Left ventricle myocardium inferior (tissue), 1 donor: ENCODE results near the gene GMCL1. TPM values are rescaled to one million over a fixed set of nuclear protein-coding genes. Genes with fewer than 3 reads are reported as not detected.

Experiments
- DNase-seq: peaks from one replicate; pipeline ENCODE4 v3.0.0-alpha.2; 2020
- H3K27ac ChIP-seq: fragments of 200-600 bp; replicated peaks from 2 replicates; pipeline ENCODE4 v1.8.0; 2021
- H3K27me3 ChIP-seq: fragments of 200-600 bp; 2 replicates; pipeline ENCODE4 v1.8.0; 2021; ENCODE audit warnings: low read depth
- H3K36me3 ChIP-seq: fragments of 200-600 bp; 2 replicates; pipeline ENCODE4 v1.8.0; 2021
- H3K4me1 ChIP-seq: fragments of 200-600 bp; 2 replicates; pipeline ENCODE4 v1.8.0; 2021
- H3K4me3 ChIP-seq: fragments of 200-600 bp; 2 replicates; pipeline ENCODE4 v1.8.0; 2021; ENCODE audit warnings: mild to moderate bottlenecking, moderate library complexity
- H3K9me3 ChIP-seq: fragments of 200-600 bp; replicated peaks from 2 replicates; pipeline ENCODE4 v1.8.0; 2021
- intact Hi-C: fragments of 100-400 bp; cut with micrococcal nuclease; formaldehyde crosslinking; loops from one replicate; pipeline ENCODE4 v1.11.0; 2022
- total RNA-seq: library from RNA; stranded (reverse); fragmentation: NEBNext Ultra II Directional; extraction: Animal tissue kit (Norgen Biotek cat#: 25700); gene quantifications from one replicate; pipeline ENCODE4 v1.2.1, GENCODE V29; 2021
- TF ChIP-seq, protein P1 (sequence below): fragments of 200-600 bp; IDR thresholded peaks from 2 replicates; pipeline ENCODE4 v1.8.0; 2021; ENCODE audit warnings: antibody characterized with exemption, mild to moderate bottlenecking, borderline replicate concordance
- donor health status: DM: no; HTN: yes; CAD: no; lungs with severe emphysema.

The GMCL1 gene
- total RNA-seq, 1 donor from 2014 or later = 5.3 TPM

DNA sequence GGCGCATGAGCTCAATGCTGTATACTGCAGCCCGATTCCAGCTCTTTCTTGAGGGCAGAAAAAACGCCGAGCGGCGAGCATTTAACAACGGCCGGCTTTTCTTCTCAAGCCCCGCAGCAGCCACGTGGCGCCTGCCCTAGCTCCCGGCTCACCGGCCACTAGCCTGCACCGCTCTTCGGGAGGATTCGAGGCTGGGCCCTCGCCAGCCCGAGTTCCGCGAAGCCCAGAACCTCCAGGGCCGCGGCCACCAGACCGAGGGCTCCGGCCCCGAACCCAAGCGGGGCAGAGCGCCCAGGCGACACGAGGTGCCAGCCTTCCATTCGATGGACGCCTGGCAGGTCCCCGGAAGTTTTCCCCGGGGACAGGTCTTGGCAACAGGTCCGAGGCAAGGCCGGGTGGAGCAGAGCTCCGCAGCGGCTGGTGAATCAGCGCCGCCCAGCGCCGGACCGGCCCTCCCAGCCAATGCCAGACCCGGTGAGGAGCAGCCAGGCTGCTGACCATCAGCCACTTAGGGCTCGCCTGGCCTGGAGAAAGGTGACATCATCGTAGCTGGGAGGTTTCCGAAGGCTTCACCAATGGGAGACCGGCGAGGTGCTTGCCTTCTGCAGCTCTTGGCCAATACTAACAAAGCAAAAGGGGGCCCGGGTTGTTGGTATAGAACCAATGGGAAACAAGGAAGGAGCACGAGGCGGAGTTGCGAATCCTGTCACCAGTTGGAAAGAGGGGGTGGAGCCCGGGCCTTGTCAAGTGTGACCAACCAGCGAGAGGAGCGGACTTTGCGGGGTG is 84.9 kb downstream of the GMCL1 start:
- H3K4me3 ChIP-seq = peak overlapping the region; percentile 92
- H3K9me3 ChIP-seq = no peaks in the 10 kb centered on the region
- DNase-seq = no peak
- peaks cover 28% of the 10 kb centered on the region for H3K36me3 ChIP-seq
- no peaks in the 10 kb centered on the region for H3K27me3 ChIP-seq
- TF ChIP-seq, protein P1, sequence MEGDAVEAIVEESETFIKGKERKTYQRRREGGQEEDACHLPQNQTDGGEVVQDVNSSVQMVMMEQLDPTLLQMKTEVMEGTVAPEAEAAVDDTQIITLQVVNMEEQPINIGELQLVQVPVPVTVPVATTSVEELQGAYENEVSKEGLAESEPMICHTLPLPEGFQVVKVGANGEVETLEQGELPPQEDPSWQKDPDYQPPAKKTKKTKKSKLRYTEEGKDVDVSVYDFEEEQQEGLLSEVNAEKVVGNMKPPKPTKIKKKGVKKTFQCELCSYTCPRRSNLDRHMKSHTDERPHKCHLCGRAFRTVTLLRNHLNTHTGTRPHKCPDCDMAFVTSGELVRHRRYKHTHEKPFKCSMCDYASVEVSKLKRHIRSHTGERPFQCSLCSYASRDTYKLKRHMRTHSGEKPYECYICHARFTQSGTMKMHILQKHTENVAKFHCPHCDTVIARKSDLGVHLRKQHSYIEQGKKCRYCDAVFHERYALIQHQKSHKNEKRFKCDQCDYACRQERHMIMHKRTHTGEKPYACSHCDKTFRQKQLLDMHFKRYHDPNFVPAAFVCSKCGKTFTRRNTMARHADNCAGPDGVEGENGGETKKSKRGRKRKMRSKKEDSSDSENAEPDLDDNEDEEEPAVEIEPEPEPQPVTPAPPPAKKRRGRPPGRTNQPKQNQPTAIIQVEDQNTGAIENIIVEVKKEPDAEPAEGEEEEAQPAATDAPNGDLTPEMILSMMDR = no peak
- intact Hi-C loops = loop anchor here (5.0 kb wide), 2 partner anchors 158 to 228 kb away; no protein-coding TSS in a partner anchor
- H3K27ac ChIP-seq = peak overlapping the region; percentile 96
- H3K4me1 ChIP-seq = peaks cover 58% of the 10 kb centered on the region

DNA sequence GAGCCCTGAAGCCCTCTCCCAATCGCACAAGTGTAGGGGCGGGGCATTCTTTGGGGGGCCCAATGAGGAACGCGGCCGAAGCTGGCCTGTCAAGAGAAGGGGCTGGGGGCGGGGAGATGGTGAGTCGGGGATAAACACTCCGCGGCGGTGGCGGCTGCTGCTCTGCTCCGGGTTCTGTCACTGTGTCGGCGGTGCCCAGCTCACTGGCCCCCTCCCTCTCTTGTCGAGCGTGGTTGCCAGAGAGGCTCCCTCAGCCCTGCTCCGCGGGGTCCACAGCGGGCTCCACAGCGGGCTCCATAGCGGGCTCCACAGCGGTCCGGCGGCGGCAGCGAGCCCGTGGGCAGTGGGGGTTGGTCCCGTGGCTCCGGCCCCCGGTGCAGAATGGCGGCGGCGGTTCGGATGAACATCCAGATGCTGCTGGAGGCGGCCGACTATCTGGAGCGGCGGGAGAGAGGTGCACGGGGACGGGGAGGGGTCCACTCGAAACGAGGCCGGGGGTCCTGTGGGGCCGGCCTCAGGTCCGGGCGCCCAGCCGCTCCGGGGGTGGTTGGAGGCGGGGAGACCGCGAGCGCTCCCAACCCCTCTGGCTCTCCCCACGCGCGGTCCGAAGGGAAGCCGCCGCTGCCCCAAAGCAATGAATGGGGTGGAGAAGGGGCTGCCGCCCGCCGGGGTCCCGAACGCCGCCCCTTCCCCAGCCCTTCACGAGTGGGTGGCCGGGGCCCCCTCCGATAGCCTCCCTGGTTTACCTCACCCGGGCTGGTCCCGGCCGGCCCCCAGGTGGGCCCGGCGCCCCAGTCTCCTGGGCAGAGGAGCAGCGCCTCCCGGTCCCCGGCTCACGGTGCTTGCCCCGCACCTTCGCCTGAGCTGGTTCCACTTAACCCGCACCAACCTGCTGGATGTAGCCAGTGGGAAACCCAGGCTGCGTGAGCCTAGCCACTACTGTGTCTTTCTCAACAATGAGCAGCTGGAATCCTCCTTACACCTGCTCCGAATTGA is 85.8 kb downstream of the GMCL1 start, which contains the start of gene MXD1:
MXD1 (plus strand) TSS at position 160 of the 996 bp plus-strand sequence; CDS start at position 382, 222 bp downstream.
- peak; percentile 100 for DNase-seq
- H3K4me1 ChIP-seq = peaks cover 58% of the 10 kb centered on the region
- intact Hi-C loops = loop anchor here (5.0 kb wide), 2 partner anchors 157 to 227 kb away; no protein-coding TSS in a partner anchor
- H3K4me3 ChIP-seq = peak within 1 kb of the TSS; percentile 92
- peak within 1 kb of the TSS; percentile 96 for H3K27ac ChIP-seq
- H3K9me3 ChIP-seq = no peaks in the 10 kb centered on the region
- no peaks in the 10 kb centered on the region for H3K27me3 ChIP-seq
- H3K36me3 ChIP-seq = peaks cover 23% of the 10 kb centered on the region
- TF ChIP-seq, protein P1 = no peak

DNA sequence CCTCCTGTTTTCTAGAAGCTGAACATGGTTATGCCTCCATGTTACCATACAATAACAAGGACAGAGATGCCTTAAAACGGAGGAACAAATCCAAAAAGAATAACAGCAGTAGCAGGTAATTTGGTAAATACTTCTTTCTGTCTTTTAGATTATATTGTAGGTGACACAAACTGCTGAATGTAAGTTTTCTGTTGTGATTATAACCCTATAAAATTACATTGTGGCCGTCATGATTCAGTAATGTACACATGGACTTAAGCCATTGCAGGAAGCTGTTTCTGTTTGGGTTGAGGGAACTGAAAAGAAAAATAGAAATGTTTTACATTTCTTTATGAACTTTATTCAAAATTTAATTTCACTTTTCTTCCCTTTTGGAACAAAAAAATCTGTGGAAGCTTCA is 86.6 kb downstream of the GMCL1 start:
- Histone ChIP-seq H3K4me1 (peaks cover 58% of the 10 kb centered on the region), H3K9me3 (no peaks in the 10 kb centered on the region), H3K4me3 (peak overlapping the region; percentile 92), H3K27ac (no peak overlapping the region), H3K27me3 (no peaks in the 10 kb centered on the region), H3K36me3 (peaks cover 20% of the 10 kb centered on the region)
- no peak for DNase-seq
- TF ChIP-seq, protein P1 = no peak
- intact Hi-C loops = no loop called here

DNA sequence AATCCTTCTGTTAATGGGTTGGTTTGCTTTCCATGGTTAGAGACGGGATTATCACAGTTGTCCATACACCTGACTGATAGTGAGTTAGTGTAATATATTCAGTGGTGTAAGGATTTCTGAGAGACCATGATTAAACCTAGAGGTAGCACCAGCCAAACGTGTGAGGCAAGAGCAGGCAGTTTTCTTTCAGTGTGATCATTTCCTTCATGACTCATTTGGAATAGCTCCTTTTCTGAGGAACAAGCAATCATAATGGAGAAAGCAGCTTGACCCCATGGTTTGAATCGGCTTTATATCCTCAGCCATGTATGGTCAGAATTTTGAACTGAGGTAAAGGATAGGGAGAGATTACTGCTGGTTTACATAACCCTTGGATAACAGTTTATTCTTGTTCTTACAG is 88.4 kb downstream of the GMCL1 start:
- DNase-seq = no peak
- Histone ChIP-seq H3K27ac (peak overlapping the region; percentile 56), H3K4me1 (peaks cover 51% of the 10 kb centered on the region), H3K9me3 (no peaks in the 10 kb centered on the region), H3K4me3 (no peak overlapping the region), H3K36me3 (peaks cover 32% of the 10 kb centered on the region), H3K27me3 (no peaks in the 10 kb centered on the region)
- intact Hi-C loops = no loop called here
- TF ChIP-seq, protein P1 = no peak

DNA sequence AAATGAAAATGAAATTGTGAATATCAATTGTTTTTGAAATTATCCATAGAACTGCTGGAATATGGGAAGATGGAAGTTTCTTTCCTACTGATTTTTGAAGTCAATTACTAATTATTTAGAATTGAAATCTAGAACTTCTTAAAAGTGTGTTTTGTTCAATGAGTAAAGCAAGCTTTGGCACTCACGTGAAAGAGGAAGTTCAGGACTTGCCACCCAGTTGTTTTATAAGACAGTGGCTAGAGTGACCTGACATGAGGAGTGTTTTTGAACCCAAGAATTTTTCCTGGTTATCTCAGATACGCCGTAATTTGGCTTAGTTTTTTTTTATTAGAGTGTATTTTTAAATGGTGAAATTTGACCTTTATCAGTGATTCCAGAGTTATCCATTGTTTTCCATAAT is 88.9 kb downstream of the GMCL1 start:
- DNase-seq = no peak
- peaks cover 32% of the 10 kb centered on the region for H3K36me3 ChIP-seq
- peak overlapping the region; percentile 56 for H3K27ac ChIP-seq
- TF ChIP-seq, protein P1 = no peak
- H3K27me3 ChIP-seq = no peaks in the 10 kb centered on the region
- no peaks in the 10 kb centered on the region for H3K9me3 ChIP-seq
- no peak overlapping the region for H3K4me3 ChIP-seq
- intact Hi-C loops = no loop called here
- H3K4me1 ChIP-seq = peaks cover 49% of the 10 kb centered on the region
